GM19035 (cell line): Measurements from ENCODE around the gene RIMKLB.

Experiments used
- ATAC-seq: cut with Tn5 transposase; IDR thresholded peaks from one replicate; pipeline ENCODE4 v1.9.1; 2021; ENCODE audit not compliant: unreplicated experiment

The RIMKLB gene

GRCh38 chr12:8697476-8698131, at the start of gene RIMKLB:
RIMKLB (plus strand) TSS chr12:8697991; CDS start chr12:8713867, 15,876 bp downstream.
- ATAC-seq = peak; percentile 72

GRCh38 chr12:8648576-8649205, 49.1 kb upstream of the RIMKLB start:
- peak; percentile 87 for ATAC-seq

- ATAC-seq = no peak
Observed at GRCh38 chr12:8655421-8655820, 42.4 kb upstream of the RIMKLB start.

- ATAC-seq = no peak
Observed at GRCh38 chr12:8658346-8658745, 39.4 kb upstream of the RIMKLB start.

GRCh38 chr12:8661016-8661415, 36.8 kb upstream of the RIMKLB start:
- no peak for ATAC-seq

- ATAC-seq = no peak
Observed at GRCh38 chr12:8661751-8662150, 36.0 kb upstream of the RIMKLB start.

- ATAC-seq = no peak
Observed at GRCh38 chr12:8662593-8662992, 35.2 kb upstream of the RIMKLB start, which contains the start of gene MFAP5. MFAP5 (minus strand) TSS chr12:8662826; CDS start chr12:8662104, 722 bp downstream.

GRCh38 chr12:8664228-8664913, 33.4 kb upstream of the RIMKLB start:
- no peak for ATAC-seq

- ATAC-seq = no peak
Observed at GRCh38 chr12:8665759-8666158, 32.0 kb upstream of the RIMKLB start.

- ATAC-seq = no peak
Observed at GRCh38 chr12:8667270-8667669, 30.5 kb upstream of the RIMKLB start.

- ATAC-seq = no peak
Observed at GRCh38 chr12:8668441-8668840, 29.4 kb upstream of the RIMKLB start.

- ATAC-seq = no peak
Observed at GRCh38 chr12:8672381-8672780, 25.4 kb upstream of the RIMKLB start.

- no peak for ATAC-seq
Observed at GRCh38 chr12:8675591-8676036, 22.2 kb upstream of the RIMKLB start.

GRCh38 chr12:8676651-8677050, 21.1 kb upstream of the RIMKLB start:
- ATAC-seq = no peak

- ATAC-seq = no peak
Observed at GRCh38 chr12:8677362-8677761, 20.4 kb upstream of the RIMKLB start.

GRCh38 chr12:8678661-8679111, 19.1 kb upstream of the RIMKLB start:
- no peak for ATAC-seq

- ATAC-seq = no peak
Observed at GRCh38 chr12:8680533-8680932, 17.3 kb upstream of the RIMKLB start.

GRCh38 chr12:8681129-8681884, 16.5 kb upstream of the RIMKLB start:
- no peak for ATAC-seq

GRCh38 chr12:8685051-8685450, 12.7 kb upstream of the RIMKLB start:
- ATAC-seq = no peak

GRCh38 chr12:8687846-8688601, 9.8 kb upstream of the RIMKLB start:
- ATAC-seq = no peak
